ENCODE measurements around the gene EGFL8. TPM values are rescaled to one million over a fixed set of nuclear protein-coding genes. Genes with fewer than 3 reads are reported as not detected.

The EGFL8 gene
- total and polyA plus RNA-seq, 9 of the 15 experiments (the other 6 are each of a cell fraction or from before 2014, with no cell fraction given) = 2.2 to 47.4 (median 14.2) TPM

GRCh38 chr6:32131439-32131948 is 32.9 kb upstream of the EGFL8 start (continued):
- TF ChIP-seq, protein P1, sequence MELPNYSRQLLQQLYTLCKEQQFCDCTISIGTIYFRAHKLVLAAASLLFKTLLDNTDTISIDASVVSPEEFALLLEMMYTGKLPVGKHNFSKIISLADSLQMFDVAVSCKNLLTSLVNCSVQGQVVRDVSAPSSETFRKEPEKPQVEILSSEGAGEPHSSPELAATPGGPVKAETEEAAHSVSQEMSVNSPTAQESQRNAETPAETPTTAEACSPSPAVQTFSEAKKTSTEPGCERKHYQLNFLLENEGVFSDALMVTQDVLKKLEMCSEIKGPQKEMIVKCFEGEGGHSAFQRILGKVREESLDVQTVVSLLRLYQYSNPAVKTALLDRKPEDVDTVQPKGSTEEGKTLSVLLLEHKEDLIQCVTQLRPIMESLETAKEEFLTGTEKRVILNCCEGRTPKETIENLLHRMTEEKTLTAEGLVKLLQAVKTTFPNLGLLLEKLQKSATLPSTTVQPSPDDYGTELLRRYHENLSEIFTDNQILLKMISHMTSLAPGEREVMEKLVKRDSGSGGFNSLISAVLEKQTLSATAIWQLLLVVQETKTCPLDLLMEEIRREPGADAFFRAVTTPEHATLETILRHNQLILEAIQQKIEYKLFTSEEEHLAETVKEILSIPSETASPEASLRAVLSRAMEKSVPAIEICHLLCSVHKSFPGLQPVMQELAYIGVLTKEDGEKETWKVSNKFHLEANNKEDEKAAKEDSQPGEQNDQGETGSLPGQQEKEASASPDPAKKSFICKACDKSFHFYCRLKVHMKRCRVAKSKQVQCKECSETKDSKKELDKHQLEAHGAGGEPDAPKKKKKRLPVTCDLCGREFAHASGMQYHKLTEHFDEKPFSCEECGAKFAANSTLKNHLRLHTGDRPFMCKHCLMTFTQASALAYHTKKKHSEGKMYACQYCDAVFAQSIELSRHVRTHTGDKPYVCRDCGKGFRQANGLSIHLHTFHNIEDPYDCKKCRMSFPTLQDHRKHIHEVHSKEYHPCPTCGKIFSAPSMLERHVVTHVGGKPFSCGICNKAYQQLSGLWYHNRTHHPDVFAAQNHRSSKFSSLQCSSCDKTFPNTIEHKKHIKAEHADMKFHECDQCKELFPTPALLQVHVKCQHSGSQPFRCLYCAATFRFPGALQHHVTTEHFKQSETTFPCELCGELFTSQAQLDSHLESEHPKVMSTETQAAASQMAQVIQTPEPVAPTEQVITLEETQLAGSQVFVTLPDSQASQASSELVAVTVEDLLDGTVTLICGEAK (IDR thresholded peaks at IDR 0.05) = no peak; the same call in 1 of the 2 replicates
- TF ChIP-seq, protein P1 (CRISPR knock-in tag; IDR thresholded peaks at IDR 0.05) = no peak
- TF ChIP-seq TGIF2 (CRISPR knock-in tag; IDR thresholded peaks at IDR 0.05) (no peak), ZNF316 (IDR thresholded peaks at IDR 0.05) (no peak), NR0B1 (IDR thresholded peaks at IDR 0.05; ENCODE audit: partially characterized antibody) (no peak), GTF2A2 (tag; IDR thresholded peaks at IDR 0.05) (no peak), ARID2 (IDR thresholded peaks at IDR 0.05) (peak; percentile 66; the same call in 1 of the 2 replicates), SMAD4 (CRISPR knock-in tag; conservative IDR thresholded peaks at IDR 0.05) (peak; percentile 94), KAT7 (CRISPR knock-in tag; IDR thresholded peaks at IDR 0.05; ENCODE audit: borderline replicate concordance) (no peak), ZNF212 (CRISPR knock-in tag; IDR thresholded peaks at IDR 0.05) (0 out of 2 replicates have a peak, but pooled peaks have one; percentile 22)
- TF ChIP-seq, protein P2, sequence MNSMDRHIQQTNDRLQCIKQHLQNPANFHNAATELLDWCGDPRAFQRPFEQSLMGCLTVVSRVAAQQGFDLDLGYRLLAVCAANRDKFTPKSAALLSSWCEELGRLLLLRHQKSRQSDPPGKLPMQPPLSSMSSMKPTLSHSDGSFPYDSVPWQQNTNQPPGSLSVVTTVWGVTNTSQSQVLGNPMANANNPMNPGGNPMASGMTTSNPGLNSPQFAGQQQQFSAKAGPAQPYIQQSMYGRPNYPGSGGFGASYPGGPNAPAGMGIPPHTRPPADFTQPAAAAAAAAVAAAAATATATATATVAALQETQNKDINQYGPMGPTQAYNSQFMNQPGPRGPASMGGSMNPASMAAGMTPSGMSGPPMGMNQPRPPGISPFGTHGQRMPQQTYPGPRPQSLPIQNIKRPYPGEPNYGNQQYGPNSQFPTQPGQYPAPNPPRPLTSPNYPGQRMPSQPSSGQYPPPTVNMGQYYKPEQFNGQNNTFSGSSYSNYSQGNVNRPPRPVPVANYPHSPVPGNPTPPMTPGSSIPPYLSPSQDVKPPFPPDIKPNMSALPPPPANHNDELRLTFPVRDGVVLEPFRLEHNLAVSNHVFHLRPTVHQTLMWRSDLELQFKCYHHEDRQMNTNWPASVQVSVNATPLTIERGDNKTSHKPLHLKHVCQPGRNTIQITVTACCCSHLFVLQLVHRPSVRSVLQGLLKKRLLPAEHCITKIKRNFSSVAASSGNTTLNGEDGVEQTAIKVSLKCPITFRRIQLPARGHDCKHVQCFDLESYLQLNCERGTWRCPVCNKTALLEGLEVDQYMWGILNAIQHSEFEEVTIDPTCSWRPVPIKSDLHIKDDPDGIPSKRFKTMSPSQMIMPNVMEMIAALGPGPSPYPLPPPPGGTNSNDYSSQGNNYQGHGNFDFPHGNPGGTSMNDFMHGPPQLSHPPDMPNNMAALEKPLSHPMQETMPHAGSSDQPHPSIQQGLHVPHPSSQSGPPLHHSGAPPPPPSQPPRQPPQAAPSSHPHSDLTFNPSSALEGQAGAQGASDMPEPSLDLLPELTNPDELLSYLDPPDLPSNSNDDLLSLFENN (IDR thresholded peaks at IDR 0.05; ENCODE audit: low read depth in 2 of 2, low read length in 2 of 2) = peak in 1 of 2 experiments; percentile 97; a peak in 2 of 4 replicates

Data from K562 (cell line).